ENCODE measurements around the gene MRE11. TPM values are rescaled to one million over a fixed set of nuclear protein-coding genes. Genes with fewer than 3 reads are reported as not detected.
A peak's percentile ranks its signal among the peaks of the same experiment; 100 is the strongest.

The MRE11 gene
- total RNA-seq, 6 experiments from 2014 or later, result 4.5 to 7.7 (median 5.0) TPM

- H3K4me1 ChIP-seq, result no peaks in the 10 kb centered on the region
- TF ChIP-seq CTCF (IDR thresholded peaks at IDR 0.05) (no peak), POLR2A (IDR thresholded peaks at IDR 0.05) (no peak)
- intact Hi-C loops (cut with DNase I), result loop anchor here in 1 of 2 donors (10.0 kb wide), 1 partner anchor 68 kb away; no protein-coding TSS in a partner anchor
- DNase-seq, result no peak
- no peaks in the 10 kb centered on the region for H3K9me3 ChIP-seq
- H3K27me3 ChIP-seq, result no peaks in the 10 kb centered on the region
- no peak for ATAC-seq
- 66% methylated on average over 4 of the region's 4 CpGs for WGBS (ENCODE audit: insufficient coverage, low coverage, low lambda C conversion rate, missing lambda C conversion rate)
- no peaks in the 10 kb centered on the region for H3K36me3 ChIP-seq
- no peak overlapping the region for H3K27ac ChIP-seq
- no peak overlapping the region for H3K4me3 ChIP-seq
Observed at GRCh38 chr11:94526645-94527438, 33.2 kb upstream of the MRE11 start.

GRCh38 chr11:94525546-94526324 lies 32.1 kb upstream of the MRE11 start:
- Histone ChIP-seq H3K4me1 (no peaks in the 10 kb centered on the region), H3K27me3 (no peaks in the 10 kb centered on the region), H3K4me3 (no peak overlapping the region), H3K9me3 (no peaks in the 10 kb centered on the region), H3K36me3 (no peaks in the 10 kb centered on the region), H3K27ac (no peak overlapping the region)
- ATAC-seq (peak in 3 of 4 donors; percentile 18 to 45 (median 44)), DNase-seq (peak; percentile 56 to 72 (median 63))
- intact Hi-C loops (cut with DNase I), result loop anchor here in 1 of 2 donors (10.0 kb wide), 1 partner anchor 69 kb away; no protein-coding TSS in a partner anchor
- WGBS (ENCODE audit: insufficient coverage, low coverage, low lambda C conversion rate, missing lambda C conversion rate), result 46% methylated on average over 5 of the region's 5 CpGs
- no peak for TF ChIP-seq CTCF (IDR thresholded peaks at IDR 0.05)
- no peak for TF ChIP-seq POLR2A (IDR thresholded peaks at IDR 0.05)

GRCh38 chr11:94524341-94524740 lies 30.7 kb upstream of the MRE11 start:
- no peaks in the 10 kb centered on the region for H3K4me1 ChIP-seq
- 72% methylated on average over 1 of the region's 1 CpG for WGBS (ENCODE audit: insufficient coverage, low coverage, low lambda C conversion rate, missing lambda C conversion rate)
- H3K9me3 ChIP-seq, result no peaks in the 10 kb centered on the region
- TF ChIP-seq CTCF (IDR thresholded peaks at IDR 0.05) (no peak), POLR2A (IDR thresholded peaks at IDR 0.05) (no peak)
- intact Hi-C loops (cut with DNase I), result loop anchor here in 1 of 2 donors (10.0 kb wide), 1 partner anchor 70 kb away; no protein-coding TSS in a partner anchor
- H3K4me3 ChIP-seq, result no peak overlapping the region
- no peak overlapping the region for H3K27ac ChIP-seq
- H3K36me3 ChIP-seq, result no peaks in the 10 kb centered on the region
- H3K27me3 ChIP-seq, result no peaks in the 10 kb centered on the region
- DNase-seq (no peak), ATAC-seq (no peak)

- no peak for DNase-seq
- Histone ChIP-seq H3K4me3 (no peak overlapping the region), H3K4me1 (no peaks in the 10 kb centered on the region), H3K27me3 (no peaks in the 10 kb centered on the region), H3K27ac (no peak overlapping the region), H3K9me3 (no peaks in the 10 kb centered on the region), H3K36me3 (no peaks in the 10 kb centered on the region)
- TF ChIP-seq POLR2A (IDR thresholded peaks at IDR 0.05), result no peak
- peak; percentile 23 to 38 (median 30) for TF ChIP-seq CTCF (IDR thresholded peaks at IDR 0.05)
- intact Hi-C loops (cut with DNase I), result loop anchor here in 1 of 2 donors (10.0 kb wide), 1 partner anchor 73 kb away; no protein-coding TSS in a partner anchor
- 61% methylated on average over 5 of the region's 5 CpGs for WGBS (ENCODE audit: insufficient coverage, low coverage, low lambda C conversion rate, missing lambda C conversion rate)
- peak; percentile 26 to 73 (median 47) for ATAC-seq
Observed at GRCh38 chr11:94521684-94522083, 28.0 kb upstream of the MRE11 start.

Measured in right lobe of liver (tissue), 6 donors.